ENCODE results near the gene SLC34A3. TPM values are rescaled to one million over a fixed set of nuclear protein-coding genes. Genes with fewer than 3 reads are reported as not detected.
A peak's percentile ranks its signal among the peaks of the same experiment; 100 is the strongest.

SLC34A3 gene
- total RNA-seq, 4 donors from 2014 or later: 0.11 to 1.7 (median 0.38) TPM; not detected in 1

- no peaks in the 10 kb centered on the region for H3K27me3 ChIP-seq
- WGBS, 2 donors: 17 to 50% methylated on average over 2 to 15 of the region's 21 CpGs
- no peaks in the 10 kb centered on the region for H3K9me3 ChIP-seq
- peak overlapping the region; percentile 88 to 96 (median 92) for H3K27ac ChIP-seq
- peak overlapping the region; percentile 93 to 99 (median 98) for H3K4me3 ChIP-seq
- DNase-seq: no peak
- peaks cover 42 to 63% (median 46%) of the 10 kb centered on the region in 3 donors for H3K4me1 ChIP-seq
- intact Hi-C loops (cut with DNase I): no loop called here
- H3K36me3 ChIP-seq: peaks cover 0 to 15% (median 0%) of the 10 kb centered on the region in 3 donors
- TF ChIP-seq CTCF (IDR thresholded peaks at IDR 0.05) (no peak), POLR2A (IDR thresholded peaks at IDR 0.05) (no peak)
Observed at GRCh38 chr9:137204731-137205125, 26.0 kb upstream of the SLC34A3 start.

- Histone ChIP-seq H3K4me3 (peak within 1 kb of the TSS; percentile 93 to 99 (median 98)), H3K27me3 (no peaks in the 10 kb centered on the region), H3K36me3 (peaks cover 0 to 21% (median 4%) of the 10 kb centered on the region in 3 donors), H3K9me3 (no peaks in the 10 kb centered on the region), H3K27ac (peak within 1 kb of the TSS; percentile 88 to 96 (median 92)), H3K4me1 (peaks cover 40 to 60% (median 45%) of the 10 kb centered on the region in 3 donors)
- 0% methylated on average over 12 of the region's 98 CpGs; no CpG with 5 or more reads in 1 of the 2 donors for WGBS, 2 donors
- intact Hi-C loops (cut with DNase I): no loop called here
- peak; percentile 54 for DNase-seq
- TF ChIP-seq POLR2A (IDR thresholded peaks at IDR 0.05) (peak in 3 of 4 donors; percentile 65 to 87 (median 70)), CTCF (IDR thresholded peaks at IDR 0.05) (peak in 1 of 6 experiments; percentile 22)
Observed at GRCh38 chr9:137205126-137206069, 25.3 kb upstream of the SLC34A3 start, which contains the start of the genes NDOR1 and TMEM203. Gene NDOR1, plus strand, starts transcription at chr9:137205700. Its CDS starts 78 bp downstream, at chr9:137205778. Gene TMEM203, minus strand, starts transcription at chr9:137205648. Its CDS starts 234 bp downstream, at chr9:137205414.

GRCh38 chr9:137206602-137207001 lies 24.1 kb upstream of the SLC34A3 start:
- peak overlapping the region in 3 of 4 donors; percentile 98 to 99 (median 98) for H3K4me3 ChIP-seq
- H3K4me1 ChIP-seq: peaks cover 32 to 53% (median 40%) of the 10 kb centered on the region in 3 donors

GRCh38 chr9:137211532-137211931 lies 19.2 kb upstream of the SLC34A3 start:
- Histone ChIP-seq H3K36me3 (peaks cover 0 to 53% (median 4%) of the 10 kb centered on the region in 3 donors), H3K4me1 (peaks cover 3 to 13% (median 6%) of the 10 kb centered on the region in 3 donors), H3K27ac (no peak overlapping the region), H3K4me3 (no peak overlapping the region), H3K27me3 (no peaks in the 10 kb centered on the region), H3K9me3 (no peaks in the 10 kb centered on the region)
- 86 to 91% methylated on average over 4 to 9 of the region's 13 CpGs for WGBS, 2 donors
- TF ChIP-seq CTCF (IDR thresholded peaks at IDR 0.05): no peak
- TF ChIP-seq POLR2A (IDR thresholded peaks at IDR 0.05): no peak
- DNase-seq: no peak
- intact Hi-C loops (cut with DNase I): no loop called here

More at GRCh38 chr9:137206602-137207001, 24.1 kb upstream of the SLC34A3 start:
- TF ChIP-seq CTCF (IDR thresholded peaks at IDR 0.05): no peak
- no peak for TF ChIP-seq POLR2A (IDR thresholded peaks at IDR 0.05)
- no peak for DNase-seq
- H3K27ac ChIP-seq: peak overlapping the region in 1 of 4 donors; percentile 88
- 73 to 79% methylated on average over 6 of the region's 7 CpGs for WGBS, 2 donors
- intact Hi-C loops (cut with DNase I): no loop called here
- no peaks in the 10 kb centered on the region for H3K27me3 ChIP-seq
- H3K36me3 ChIP-seq: peaks cover 0 to 26% (median 4%) of the 10 kb centered on the region in 3 donors
- H3K9me3 ChIP-seq: no peaks in the 10 kb centered on the region

- DNase-seq: no peak
- intact Hi-C loops (cut with DNase I): no loop called here
- peaks cover 6 to 14% (median 9%) of the 10 kb centered on the region in 3 donors for H3K4me1 ChIP-seq
- no peak overlapping the region for H3K27ac ChIP-seq
- no peaks in the 10 kb centered on the region for H3K27me3 ChIP-seq
- H3K9me3 ChIP-seq: no peaks in the 10 kb centered on the region
- peaks cover 0 to 55% (median 4%) of the 10 kb centered on the region in 3 donors for H3K36me3 ChIP-seq
- no peak overlapping the region for H3K4me3 ChIP-seq
- TF ChIP-seq POLR2A (IDR thresholded peaks at IDR 0.05) (no peak), CTCF (IDR thresholded peaks at IDR 0.05) (no peak)
- 47 to 93% methylated on average over 7 to 12 of the region's 21 CpGs for WGBS, 2 donors
Observed at GRCh38 chr9:137212520-137212919, 18.2 kb upstream of the SLC34A3 start.

All from esophagus squamous epithelium (tissue), 5 donors.